Measurements from ENCODE around the gene PRDM16. TPM values are rescaled to one million over a fixed set of nuclear protein-coding genes. Genes with fewer than 3 reads are reported as not detected.

PRDM16 gene
- total and polyA plus RNA-seq, 2 of the 8 experiments (the other 6 are each of a cell fraction or from before 2014, with no cell fraction given): 0.39 to 0.43 TPM

DNA sequence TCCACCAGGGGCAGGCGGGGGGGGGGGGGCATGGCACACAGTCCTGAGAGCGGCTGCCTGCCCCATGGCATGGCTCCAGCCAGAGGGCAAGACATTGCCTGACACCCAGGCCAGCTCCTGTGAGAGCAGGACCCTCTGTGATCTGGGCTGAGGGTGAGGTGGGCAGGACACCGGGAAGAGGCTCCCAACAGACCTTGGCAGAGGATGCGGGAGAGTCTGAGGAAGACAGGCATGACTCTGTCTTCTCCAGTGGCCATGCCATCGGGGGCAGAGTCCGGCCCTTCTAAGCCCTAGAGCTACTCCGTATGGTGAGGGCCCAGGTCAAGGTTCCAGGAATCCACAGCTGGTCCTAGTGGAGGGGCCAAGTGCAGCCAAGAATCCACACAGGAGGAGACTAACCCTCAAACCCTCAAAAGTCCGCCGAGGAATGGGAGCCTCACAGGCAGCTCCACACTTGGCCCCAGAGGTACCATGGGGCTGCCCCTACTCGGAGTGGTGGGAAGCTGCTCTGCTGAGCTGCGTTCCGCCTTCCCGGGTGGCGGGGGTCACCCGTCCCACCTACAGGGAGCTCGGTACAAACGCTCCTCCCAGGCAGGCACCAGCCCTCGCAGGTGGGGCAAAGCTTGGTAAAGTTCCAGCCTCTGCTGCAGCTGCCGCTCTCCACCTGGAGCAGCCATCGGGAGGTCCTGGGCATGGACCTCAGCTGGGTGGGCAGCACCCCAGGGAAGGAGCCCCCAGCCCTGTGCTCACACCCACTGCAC, 41.2 kb upstream of the PRDM16 start (continued):
- no peak for TF ChIP-seq CHD2 (IDR thresholded peaks at IDR 0.05; ENCODE audit: low read length)
- no peak for TF ChIP-seq RXRA (IDR thresholded peaks at IDR 0.05; ENCODE audit: insufficient read depth, low read depth, low read length)
- no peak for TF ChIP-seq SUZ12 (IDR thresholded peaks at IDR 0.05; ENCODE audit: low read length)
- TF ChIP-seq KDM5A (IDR thresholded peaks at IDR 0.05; ENCODE audit: low read length): no peak
- TF ChIP-seq CBX5 (IDR thresholded peaks at IDR 0.05; ENCODE audit: low read depth, low read length): no peak
- no peak for TF ChIP-seq POU5F1 (IDR thresholded peaks at IDR 0.05; ENCODE audit: low read depth, low read length)
- TF ChIP-seq TAF7 (optimal IDR thresholded peaks at IDR 0.05; ENCODE audit: borderline replicate concordance, low read depth, low read length): no peak
- TF ChIP-seq, protein P1, sequence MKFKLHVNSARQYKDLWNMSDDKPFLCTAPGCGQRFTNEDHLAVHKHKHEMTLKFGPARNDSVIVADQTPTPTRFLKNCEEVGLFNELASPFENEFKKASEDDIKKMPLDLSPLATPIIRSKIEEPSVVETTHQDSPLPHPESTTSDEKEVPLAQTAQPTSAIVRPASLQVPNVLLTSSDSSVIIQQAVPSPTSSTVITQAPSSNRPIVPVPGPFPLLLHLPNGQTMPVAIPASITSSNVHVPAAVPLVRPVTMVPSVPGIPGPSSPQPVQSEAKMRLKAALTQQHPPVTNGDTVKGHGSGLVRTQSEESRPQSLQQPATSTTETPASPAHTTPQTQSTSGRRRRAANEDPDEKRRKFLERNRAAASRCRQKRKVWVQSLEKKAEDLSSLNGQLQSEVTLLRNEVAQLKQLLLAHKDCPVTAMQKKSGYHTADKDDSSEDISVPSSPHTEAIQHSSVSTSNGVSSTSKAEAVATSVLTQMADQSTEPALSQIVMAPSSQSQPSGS (IDR thresholded peaks at IDR 0.05; ENCODE audit: low read length): no peak

All from H1 (cell line).